D721Med (cell line): ENCODE data around the gene EVC2.

Experiments used
- DNase-seq: peaks from one replicate; pipeline ENCODE4 v3.0.0; 2011; ENCODE audit warnings: low spot score; ENCODE audit not compliant: insufficient read length
- FAIRE-seq: peaks from 2 replicates; lab custom pipeline; 2011; peaks lifted over from hg19 to GRCh38; lab: Jason Lieb, UNC
- CTCF ChIP-seq: IDR thresholded peaks from 2 replicates; pipeline ENCODE4 v1.5.1; 2012; ENCODE audit warnings: mild to moderate bottlenecking, control low read depth; ENCODE audit not compliant: insufficient read depth; ENCODE audit errors: missing control alignments

The EVC2 gene

DNA sequence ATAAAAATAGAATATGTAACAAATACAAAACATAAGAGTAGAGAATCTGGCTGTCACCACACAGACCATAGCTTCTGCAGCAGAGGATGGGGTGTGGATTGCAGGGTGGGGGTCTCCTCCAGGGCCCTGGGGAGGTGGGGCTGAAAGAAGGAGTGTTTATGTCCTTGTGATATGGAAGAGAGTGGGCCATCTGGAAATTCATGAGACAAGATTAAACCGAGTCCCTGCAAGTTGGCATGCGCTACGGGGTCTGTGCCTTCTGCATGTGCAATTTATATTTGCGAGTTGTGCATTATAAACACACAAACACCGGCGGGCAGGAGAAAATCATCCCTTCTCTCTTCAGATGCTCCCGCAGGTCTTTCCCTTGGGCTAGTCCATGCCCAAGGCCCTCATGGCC lies 145.9 kb downstream of the EVC2 start:
- no peak for FAIRE-seq
- no peak for TF ChIP-seq CTCF
- DNase-seq, result no peak

DNA sequence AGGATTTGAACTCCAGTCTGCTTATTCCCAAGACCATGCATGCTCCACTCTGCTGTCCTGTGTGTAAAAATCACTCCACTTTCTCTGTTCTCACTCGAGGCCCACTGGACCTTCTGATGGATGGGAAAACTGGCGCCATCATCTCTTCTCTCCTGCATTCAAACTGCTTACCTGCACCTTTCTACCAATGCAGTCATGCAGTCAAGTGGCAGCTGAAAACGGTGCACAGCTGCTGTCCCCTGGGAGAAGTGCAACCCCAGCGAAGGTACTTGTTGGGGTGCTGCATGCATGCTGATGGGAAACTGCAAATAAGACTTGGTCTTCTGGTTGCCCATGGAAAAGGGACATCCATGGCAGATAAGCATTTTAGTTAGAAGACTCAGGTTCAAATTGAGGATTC lies 147.1 kb downstream of the EVC2 start:
- no peak for TF ChIP-seq CTCF
- DNase-seq (no peak), FAIRE-seq (no peak)

DNA sequence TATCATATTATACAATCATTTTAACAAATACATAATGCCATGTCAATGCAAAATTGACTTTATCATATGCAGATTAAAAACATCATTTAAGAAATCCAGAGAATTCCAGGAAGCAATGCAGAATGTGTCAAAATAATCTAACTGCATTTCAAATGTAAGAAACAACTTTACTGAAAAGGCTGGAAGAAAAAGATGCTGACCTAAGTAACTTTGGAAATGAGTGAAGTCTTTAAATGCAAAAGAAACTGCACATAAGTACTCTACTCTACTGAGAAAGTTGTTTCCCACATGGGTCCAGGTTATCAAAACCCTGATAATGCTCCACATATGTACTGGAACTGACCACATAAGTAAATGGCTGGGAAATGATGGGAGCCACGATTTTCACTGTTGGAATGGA lies 149.9 kb downstream of the EVC2 start:
- FAIRE-seq, result no peak
- no peak for TF ChIP-seq CTCF
- DNase-seq, result no peak

GRCh38 chr4:5554376-5554775 lies 154.0 kb downstream of the EVC2 start:
- TF ChIP-seq CTCF, result no peak
- FAIRE-seq, result no peak

GRCh38 chr4:5553801-5554200 lies 154.6 kb downstream of the EVC2 start:
- DNase-seq (no peak), FAIRE-seq (no peak)
- TF ChIP-seq CTCF, result no peak

More at GRCh38 chr4:5554376-5554775, 154.0 kb downstream of the EVC2 start:
- DNase-seq, result no peak

GRCh38 chr4:5552451-5552850 lies 155.9 kb downstream of the EVC2 start:
- DNase-seq (no peak), FAIRE-seq (no peak)
- no peak for TF ChIP-seq CTCF

GRCh38 chr4:5547651-5548249 lies 160.6 kb downstream of the EVC2 start:
- DNase-seq, result no peak
- no peak for TF ChIP-seq CTCF
- no peak for FAIRE-seq
